Nephron (organoid): ENCODE results near the gene KIAA1671.

Experiments
- H3K27ac Mint-ChIP-seq, 3 experiments: 2 replicates each; pipeline ENCODE4 v1.8.0; 2020; ENCODE audit warnings: mixed read lengths in 3 of 3, mild to moderate bottlenecking in 2 of 3, moderate library complexity in 1 of 3
- H3K27me3 Mint-ChIP-seq: 2 replicates; pipeline ENCODE4 v1.8.0; 2021; ENCODE audit warnings: low read depth, mild to moderate bottlenecking, moderate library complexity, mixed read lengths
- H3K36me3 Mint-ChIP-seq: 2 replicates; pipeline ENCODE4 v1.8.0; 2020; ENCODE audit warnings: low read depth, mixed read lengths
- H3K4me1 Mint-ChIP-seq: 2 replicates; pipeline ENCODE4 v1.8.0; 2020; ENCODE audit warnings: mixed read lengths
- H3K4me3 Mint-ChIP-seq, 3 experiments: 2 replicates each; pipeline ENCODE4 v1.8.0; 2020; ENCODE audit warnings: mild to moderate bottlenecking in 3 of 3, mixed read lengths in 3 of 3, moderate library complexity in 2 of 3
- H3K9me3 Mint-ChIP-seq: 2 replicates; pipeline ENCODE4 v1.8.0; 2020; ENCODE audit warnings: mixed read lengths
- TF ChIP-seq, protein P1 (sequence below), 3 experiments: fragments of 200-600 bp; sonication (generic); IDR thresholded peaks; one replicate each; pipeline ENCODE4 v1.5.0; 2021; ENCODE audit warnings: antibody characterized with exemption in 3 of 3; ENCODE audit not compliant: unreplicated experiment in 3 of 3

The KIAA1671 gene

DNA sequence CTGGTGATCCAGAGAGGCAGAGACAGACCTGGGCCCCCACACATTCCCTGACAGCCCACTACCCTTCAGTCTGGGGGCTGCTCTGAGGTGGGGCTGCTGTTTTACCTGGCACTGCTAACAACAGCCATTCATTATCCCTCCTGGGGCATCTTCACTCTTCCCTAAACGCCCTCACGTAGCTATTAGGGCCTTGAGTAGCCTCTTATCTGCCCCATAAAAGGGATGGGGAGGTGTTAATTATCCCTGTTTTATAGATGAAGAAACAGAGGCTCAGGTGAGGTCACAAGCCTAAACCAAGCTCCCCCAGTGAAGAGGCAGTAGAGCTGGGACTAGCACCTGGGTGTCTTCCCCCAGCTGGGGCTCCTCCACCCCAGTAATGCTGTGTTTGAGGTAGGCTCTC, 79.5 kb downstream of the KIAA1671 start:
- no peaks in the 10 kb centered on the region for H3K27me3 Mint-ChIP-seq
- H3K4me1 Mint-ChIP-seq = peaks cover 8% of the 10 kb centered on the region
- H3K9me3 Mint-ChIP-seq = no peaks in the 10 kb centered on the region
- H3K4me3 Mint-ChIP-seq = no peak overlapping the region
- TF ChIP-seq, protein P1, sequence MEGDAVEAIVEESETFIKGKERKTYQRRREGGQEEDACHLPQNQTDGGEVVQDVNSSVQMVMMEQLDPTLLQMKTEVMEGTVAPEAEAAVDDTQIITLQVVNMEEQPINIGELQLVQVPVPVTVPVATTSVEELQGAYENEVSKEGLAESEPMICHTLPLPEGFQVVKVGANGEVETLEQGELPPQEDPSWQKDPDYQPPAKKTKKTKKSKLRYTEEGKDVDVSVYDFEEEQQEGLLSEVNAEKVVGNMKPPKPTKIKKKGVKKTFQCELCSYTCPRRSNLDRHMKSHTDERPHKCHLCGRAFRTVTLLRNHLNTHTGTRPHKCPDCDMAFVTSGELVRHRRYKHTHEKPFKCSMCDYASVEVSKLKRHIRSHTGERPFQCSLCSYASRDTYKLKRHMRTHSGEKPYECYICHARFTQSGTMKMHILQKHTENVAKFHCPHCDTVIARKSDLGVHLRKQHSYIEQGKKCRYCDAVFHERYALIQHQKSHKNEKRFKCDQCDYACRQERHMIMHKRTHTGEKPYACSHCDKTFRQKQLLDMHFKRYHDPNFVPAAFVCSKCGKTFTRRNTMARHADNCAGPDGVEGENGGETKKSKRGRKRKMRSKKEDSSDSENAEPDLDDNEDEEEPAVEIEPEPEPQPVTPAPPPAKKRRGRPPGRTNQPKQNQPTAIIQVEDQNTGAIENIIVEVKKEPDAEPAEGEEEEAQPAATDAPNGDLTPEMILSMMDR (IDR thresholded peaks at IDR 0.05; ENCODE audit: unreplicated experiment in 3 of 3) = no peak
- no peak overlapping the region for H3K27ac Mint-ChIP-seq
- H3K36me3 Mint-ChIP-seq = peaks cover 7% of the 10 kb centered on the region

DNA sequence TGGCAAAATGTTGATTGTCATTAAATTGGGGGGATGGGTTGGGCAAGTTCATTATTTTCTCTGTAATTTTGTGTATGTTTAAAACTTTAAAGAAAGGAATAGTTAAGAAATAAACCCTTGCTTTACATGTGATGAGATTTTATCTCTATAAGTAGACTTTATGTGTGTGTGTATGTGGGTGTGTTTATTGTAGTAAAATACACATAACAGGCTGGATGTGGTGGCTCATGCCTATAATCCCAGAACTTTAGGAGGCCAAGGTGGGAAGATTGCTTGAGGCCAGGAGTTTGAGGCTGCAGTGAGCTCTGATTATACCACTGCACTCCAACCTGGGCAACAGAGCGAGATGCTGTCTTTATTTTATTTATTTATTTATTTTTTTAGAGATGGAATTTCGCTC, 83.2 kb downstream of the KIAA1671 start:
- Mint-ChIP-seq H3K27ac (no peak overlapping the region), H3K9me3 (no peaks in the 10 kb centered on the region), H3K27me3 (no peaks in the 10 kb centered on the region), H3K4me1 (no peaks in the 10 kb centered on the region), H3K36me3 (peaks cover 23% of the 10 kb centered on the region), H3K4me3 (no peak overlapping the region)
- TF ChIP-seq, protein P1 (IDR thresholded peaks at IDR 0.05; ENCODE audit: unreplicated experiment in 3 of 3) = no peak

DNA sequence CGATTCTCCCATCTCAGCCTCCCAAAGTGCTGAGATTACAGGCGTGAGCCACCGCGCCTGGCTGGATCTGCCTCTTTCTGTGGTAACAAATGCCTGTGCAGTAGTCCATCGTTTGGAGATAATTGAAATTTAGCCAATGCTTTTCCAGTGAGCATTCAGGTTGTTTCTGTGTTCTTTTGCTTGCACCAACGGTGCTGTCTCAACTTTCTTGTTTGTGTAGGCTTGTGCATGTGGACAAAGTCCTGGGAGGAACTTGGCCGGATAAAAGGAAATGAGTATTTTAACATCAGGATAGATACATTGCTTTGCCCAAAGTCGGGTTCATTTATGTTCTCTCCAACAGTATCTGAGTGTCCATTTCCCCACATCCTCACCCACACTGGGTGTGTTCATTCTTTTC, 85.7 kb downstream of the KIAA1671 start:
- TF ChIP-seq, protein P1 (IDR thresholded peaks at IDR 0.05; ENCODE audit: unreplicated experiment in 3 of 3) = no peak
- peaks cover 23% of the 10 kb centered on the region for H3K36me3 Mint-ChIP-seq
- no peaks in the 10 kb centered on the region for H3K4me1 Mint-ChIP-seq

DNA sequence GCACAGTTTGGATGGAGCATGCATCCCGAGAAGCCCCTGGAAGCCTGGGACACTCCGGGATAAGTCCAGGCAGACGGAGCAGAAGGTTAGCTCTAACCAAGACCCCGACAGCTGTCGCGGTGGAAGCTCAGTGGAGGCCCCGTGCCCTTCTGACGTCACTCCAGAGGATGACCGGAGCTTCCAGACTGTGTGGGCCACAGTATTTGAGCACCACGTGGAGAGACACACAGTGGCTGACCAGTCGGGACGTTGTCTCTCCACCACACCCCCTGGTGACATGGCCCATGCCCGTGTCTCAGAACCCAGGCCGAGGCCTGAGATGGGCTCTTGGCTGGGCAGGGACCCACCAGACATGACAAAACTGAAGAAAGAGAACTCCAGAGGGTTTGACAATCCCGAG, 86.3 kb downstream of the KIAA1671 start:
- no peak overlapping the region for H3K4me3 Mint-ChIP-seq
- TF ChIP-seq, protein P1 (IDR thresholded peaks at IDR 0.05; ENCODE audit: unreplicated experiment in 3 of 3) = no peak
- no peaks in the 10 kb centered on the region for H3K4me1 Mint-ChIP-seq
- no peaks in the 10 kb centered on the region for H3K27me3 Mint-ChIP-seq
- no peaks in the 10 kb centered on the region for H3K9me3 Mint-ChIP-seq
- H3K27ac Mint-ChIP-seq = no peak overlapping the region
- peaks cover 23% of the 10 kb centered on the region for H3K36me3 Mint-ChIP-seq

More for the DNA sequence above, 85.7 kb downstream of the KIAA1671 start:
- Mint-ChIP-seq H3K27me3 (no peaks in the 10 kb centered on the region), H3K27ac (no peak overlapping the region), H3K9me3 (no peaks in the 10 kb centered on the region), H3K4me3 (no peak overlapping the region)

DNA sequence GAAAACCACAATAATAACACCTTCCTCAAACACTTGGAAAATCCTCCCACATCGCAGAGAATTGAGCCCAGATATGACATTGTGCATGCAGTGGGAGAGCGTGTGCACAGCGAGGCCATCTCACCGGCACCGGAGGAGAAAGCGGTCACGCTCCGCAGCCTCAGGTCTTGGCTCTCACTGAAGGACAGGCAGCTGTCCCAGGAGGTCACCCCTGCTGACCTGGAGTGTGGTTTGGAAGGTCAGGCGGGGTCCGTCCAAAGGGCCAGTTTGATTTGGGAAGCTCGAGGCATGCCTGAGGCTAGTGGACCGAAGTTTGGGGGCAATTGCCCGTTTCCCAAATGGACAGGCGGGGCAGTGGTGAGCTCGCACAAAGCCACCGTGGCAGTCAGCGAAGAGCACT, 86.7 kb downstream of the KIAA1671 start:
- no peaks in the 10 kb centered on the region for H3K27me3 Mint-ChIP-seq
- peaks cover 22% of the 10 kb centered on the region for H3K36me3 Mint-ChIP-seq
- no peak overlapping the region for H3K27ac Mint-ChIP-seq
- H3K9me3 Mint-ChIP-seq = no peaks in the 10 kb centered on the region
- H3K4me1 Mint-ChIP-seq = peaks cover 4% of the 10 kb centered on the region
- H3K4me3 Mint-ChIP-seq = no peak overlapping the region
- TF ChIP-seq, protein P1 (IDR thresholded peaks at IDR 0.05; ENCODE audit: unreplicated experiment in 3 of 3) = no peak

DNA sequence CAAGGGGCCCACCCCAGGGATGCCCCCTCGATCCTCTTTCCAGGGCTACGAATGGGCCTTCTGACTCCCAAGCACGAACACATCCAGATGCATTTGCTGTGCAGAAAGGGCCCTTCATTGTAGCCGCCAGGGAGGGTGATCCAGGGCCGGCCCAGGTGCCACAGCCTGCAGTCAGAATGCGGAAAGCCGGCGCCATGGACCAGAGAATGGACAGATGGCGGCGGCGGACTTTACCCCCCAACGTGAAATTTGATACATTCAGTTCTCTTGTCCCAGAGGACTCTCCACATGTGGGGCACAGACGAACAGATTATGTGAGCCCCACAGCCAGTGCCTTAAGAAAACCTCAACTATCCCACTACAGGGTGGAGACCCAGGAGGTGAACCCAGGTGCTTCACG, 87.2 kb downstream of the KIAA1671 start:
- TF ChIP-seq, protein P1 (IDR thresholded peaks at IDR 0.05; ENCODE audit: unreplicated experiment in 3 of 3) = no peak
- Mint-ChIP-seq H3K27ac (no peak overlapping the region), H3K4me3 (no peak overlapping the region), H3K27me3 (no peaks in the 10 kb centered on the region), H3K36me3 (peaks cover 19% of the 10 kb centered on the region), H3K9me3 (no peaks in the 10 kb centered on the region), H3K4me1 (peaks cover 9% of the 10 kb centered on the region)
